ENCODE data around the gene DDX3Y. TPM values are rescaled to one million over a fixed set of nuclear protein-coding genes. Genes with fewer than 3 reads are reported as not detected.

Gene DDX3Y
- 10 to 100 TPM in 2 of 4 donors, under 1 TPM in 2; under 0.01 to 72.4 (median 32.6) TPM for total RNA-seq

- peak; percentile 63 to 85 for DNase-seq (ENCODE audit: low spot score in 2 of 2)
- Histone ChIP-seq H3K27ac (peak within 1 kb of the TSS in 2 of 4 donors; percentile 96 to 99), H3K4me1 (peaks cover 0 to 22% (median 0%) of the 10 kb centered on the region in 4 donors), H3K27me3 (no peaks in the 10 kb centered on the region), H3K9me3 (no peaks in the 10 kb centered on the region), H3K36me3 (no peaks in the 10 kb centered on the region), H3K4me3 (peak within 1 kb of the TSS in 2 of 4 donors; percentile 68 to 69)
- 0% methylated on average over 49 of the region's 54 CpGs; no CpG with 5 or more reads in 1 of the 2 donors for WGBS, 2 donors
- TF ChIP-seq, protein P1, sequence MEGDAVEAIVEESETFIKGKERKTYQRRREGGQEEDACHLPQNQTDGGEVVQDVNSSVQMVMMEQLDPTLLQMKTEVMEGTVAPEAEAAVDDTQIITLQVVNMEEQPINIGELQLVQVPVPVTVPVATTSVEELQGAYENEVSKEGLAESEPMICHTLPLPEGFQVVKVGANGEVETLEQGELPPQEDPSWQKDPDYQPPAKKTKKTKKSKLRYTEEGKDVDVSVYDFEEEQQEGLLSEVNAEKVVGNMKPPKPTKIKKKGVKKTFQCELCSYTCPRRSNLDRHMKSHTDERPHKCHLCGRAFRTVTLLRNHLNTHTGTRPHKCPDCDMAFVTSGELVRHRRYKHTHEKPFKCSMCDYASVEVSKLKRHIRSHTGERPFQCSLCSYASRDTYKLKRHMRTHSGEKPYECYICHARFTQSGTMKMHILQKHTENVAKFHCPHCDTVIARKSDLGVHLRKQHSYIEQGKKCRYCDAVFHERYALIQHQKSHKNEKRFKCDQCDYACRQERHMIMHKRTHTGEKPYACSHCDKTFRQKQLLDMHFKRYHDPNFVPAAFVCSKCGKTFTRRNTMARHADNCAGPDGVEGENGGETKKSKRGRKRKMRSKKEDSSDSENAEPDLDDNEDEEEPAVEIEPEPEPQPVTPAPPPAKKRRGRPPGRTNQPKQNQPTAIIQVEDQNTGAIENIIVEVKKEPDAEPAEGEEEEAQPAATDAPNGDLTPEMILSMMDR (IDR thresholded peaks at IDR 0.05), result no peak
- no peak for TF ChIP-seq POLR2A (IDR thresholded peaks at IDR 0.05)
Measured at GRCh38 chrY:12904618-12905516, at the start of gene DDX3Y. TSS of gene DDX3Y (plus strand) at chrY:12904868. CDS start at chrY:12904937, 69 bp downstream.

GRCh38 chrY:12855791-12856275 is 48.8 kb upstream of the DDX3Y start:
- H3K27ac ChIP-seq, result no peak overlapping the region
- H3K36me3 ChIP-seq, result peaks cover 0 to 40% (median 0%) of the 10 kb centered on the region in 3 donors
- no peaks in the 10 kb centered on the region for H3K27me3 ChIP-seq
- H3K9me3 ChIP-seq, result no peaks in the 10 kb centered on the region
- DNase-seq (ENCODE audit: low spot score in 2 of 2), result no peak
- H3K4me1 ChIP-seq, result no peaks in the 10 kb centered on the region
- TF ChIP-seq EP300 (IDR thresholded peaks at IDR 0.05) (no peak), POLR2A (IDR thresholded peaks at IDR 0.05) (no peak)
- TF ChIP-seq, protein P1 (IDR thresholded peaks at IDR 0.05), result no peak
- H3K4me3 ChIP-seq, result no peak overlapping the region

GRCh38 chrY:12867960-12868359 is 36.7 kb upstream of the DDX3Y start:
- H3K27ac ChIP-seq, result no peak overlapping the region
- no peaks in the 10 kb centered on the region for H3K4me1 ChIP-seq
- no peaks in the 10 kb centered on the region for H3K36me3 ChIP-seq
- no peak overlapping the region for H3K4me3 ChIP-seq
- WGBS, 2 donors, result 78% methylated on average over 2 of the region's 2 CpGs; no CpG with 5 or more reads in 1 of the 2 donors
- no peaks in the 10 kb centered on the region for H3K27me3 ChIP-seq
- H3K9me3 ChIP-seq, result no peaks in the 10 kb centered on the region
- TF ChIP-seq, protein P1 (IDR thresholded peaks at IDR 0.05), result no peak
- no peak for TF ChIP-seq POLR2A (IDR thresholded peaks at IDR 0.05)
- no peak for TF ChIP-seq EP300 (IDR thresholded peaks at IDR 0.05)
- no peak for DNase-seq (ENCODE audit: low spot score in 2 of 2)

GRCh38 chrY:12896973-12897372 is 7.7 kb upstream of the DDX3Y start:
- Histone ChIP-seq H3K4me3 (no peak overlapping the region), H3K27me3 (no peaks in the 10 kb centered on the region), H3K4me1 (no peaks in the 10 kb centered on the region), H3K36me3 (no peaks in the 10 kb centered on the region), H3K27ac (no peak overlapping the region), H3K9me3 (peaks cover 0 to 7% (median 0%) of the 10 kb centered on the region in 4 donors)
- no peak for TF ChIP-seq EP300 (IDR thresholded peaks at IDR 0.05)
- TF ChIP-seq POLR2A (IDR thresholded peaks at IDR 0.05), result no peak
- TF ChIP-seq, protein P1 (IDR thresholded peaks at IDR 0.05), result no peak
- DNase-seq (ENCODE audit: low spot score in 2 of 2), result no peak

- H3K36me3 ChIP-seq, result no peaks in the 10 kb centered on the region
- H3K27me3 ChIP-seq, result no peaks in the 10 kb centered on the region
- no peak overlapping the region for H3K4me3 ChIP-seq
- no peaks in the 10 kb centered on the region for H3K9me3 ChIP-seq
- no peak overlapping the region for H3K27ac ChIP-seq
- WGBS, 2 donors, result 67% methylated on average over 2 of the region's 2 CpGs; no CpG with 5 or more reads in 1 of the 2 donors
- TF ChIP-seq, protein P1 (IDR thresholded peaks at IDR 0.05), result no peak
- no peak for TF ChIP-seq POLR2A (IDR thresholded peaks at IDR 0.05)
- TF ChIP-seq EP300 (IDR thresholded peaks at IDR 0.05), result no peak
- no peak for DNase-seq (ENCODE audit: low spot score in 2 of 2)
- no peaks in the 10 kb centered on the region for H3K4me1 ChIP-seq
Measured at GRCh38 chrY:12898604-12899003, 6.1 kb upstream of the DDX3Y start.
